H1 (cell line): Measurements from ENCODE around the gene TANC1. TPM values are rescaled to one million over a fixed set of nuclear protein-coding genes. Genes with fewer than 3 reads are reported as not detected.

Experiments used
- CTCF ChIA-PET: fragments of 300-600 bp; sonication (Branson Sonifier 250); formaldehyde crosslinking; loops from one replicate; lab custom pipeline; 2021; ENCODE audit not compliant: partially characterized antibody; lab: Charles Lee
- POLR2A ChIA-PET: fragments of 300-600 bp; sonication (Branson Sonifier 250); formaldehyde crosslinking; loops from one replicate; lab custom pipeline; 2021; ENCODE audit warnings: inconsistent platforms; ENCODE audit not compliant: partially characterized antibody; lab: Charles Lee
- DNase-seq, 2 experiments: peaks; one replicate each; pipeline versions ENCODE4 v3.0.0 to v3.0.0-alpha.2; 2010 to 2022; ENCODE audit warnings: low spot score in 2 of 2, low read depth in 1 of 2, mixed read lengths in 1 of 2
- FAIRE-seq: peaks from 2 replicates; lab custom pipeline; 2011; peaks lifted over from hg19 to GRCh38; lab: Jason Lieb, UNC
- H2AFZ ChIP-seq: 2 replicates; pipeline ENCODE4 v1.8.1; 2012; ENCODE audit warnings: low read length, inconsistent platforms
- H2AK5ac ChIP-seq: 2 replicates; pipeline ENCODE4 v1.6.1; 2013; ENCODE audit warnings: low read depth, low read length
- H2BK120ac ChIP-seq: replicated peaks from 2 replicates; pipeline ENCODE3; 2013; ENCODE audit warnings: low read depth, low read length, inconsistent platforms
- H2BK12ac ChIP-seq: 2 replicates; pipeline ENCODE4 v1.6.1; 2013; ENCODE audit warnings: low read depth, low read length
- H2BK15ac ChIP-seq: 2 replicates; pipeline ENCODE4 v1.6.1; 2013; ENCODE audit warnings: low read length
- H2BK20ac ChIP-seq: 2 replicates; pipeline ENCODE4 v1.6.1; 2013; ENCODE audit warnings: low read length
- H2BK5ac ChIP-seq: 2 replicates; pipeline ENCODE4 v1.6.1; 2013; ENCODE audit warnings: low read depth, low read length
- H3K14ac ChIP-seq: 2 replicates; pipeline ENCODE4 v1.6.1; 2013; ENCODE audit warnings: inconsistent platforms; ENCODE audit not compliant: insufficient read length
- H3K18ac ChIP-seq: 2 replicates; pipeline ENCODE4 v1.6.1; 2013; ENCODE audit warnings: low read length; ENCODE audit errors: extremely low read depth
- H3K23ac ChIP-seq: 2 replicates; pipeline ENCODE4 v1.6.1; 2013; ENCODE audit warnings: inconsistent platforms; ENCODE audit not compliant: insufficient read length
- H3K23me2 ChIP-seq: 2 replicates; pipeline ENCODE4 v1.6.1; 2013; ENCODE audit warnings: low read depth, low read length
- H3K27ac ChIP-seq: 2 replicates; pipeline ENCODE4 v1.6.1; 2011; ENCODE audit warnings: low read depth, low read length, inconsistent platforms
- H3K27me3 ChIP-seq, 4 experiments: replicated peaks in 1 of 4; 1 replicate in 1 of 4; 2 replicates in 3 of 4; pipeline versions ENCODE4 v1.6.1 to v1.8.1; 2011 to 2013; ENCODE audit warnings: low read length in 3 of 4, mild to moderate bottlenecking in 3 of 4, inconsistent platforms in 2 of 4, mixed read lengths in 2 of 4, moderate library complexity in 1 of 4; ENCODE audit not compliant: control insufficient read depth in 3 of 4, insufficient read depth in 3 of 4; ENCODE audit errors: extremely low read depth in 1 of 4
- H3K36me3 ChIP-seq, 4 experiments: 2 replicates each; pipeline versions ENCODE4 v1.6.1 to v1.8.1; 2011 to 2013; ENCODE audit warnings: mild to moderate bottlenecking in 4 of 4, low read length in 3 of 4, moderate library complexity in 2 of 4, control low read depth in 1 of 4, inconsistent platforms in 1 of 4; ENCODE audit not compliant: insufficient read depth in 4 of 4, control insufficient read depth in 2 of 4
- H3K4ac ChIP-seq: replicated peaks from 2 replicates; pipeline ENCODE3; 2013; ENCODE audit warnings: low read length, low read depth, mixed read lengths, inconsistent platforms; ENCODE audit not compliant: insufficient read length
- H3K4me1 ChIP-seq, 4 experiments: replicated peaks in 1 of 4; 1 replicate in 1 of 4; 2 replicates in 3 of 4; pipeline versions ENCODE4 v1.6.1 to v1.8.1; 2011 to 2013; ENCODE audit warnings: low read length in 3 of 4, inconsistent platforms in 2 of 4, mixed read lengths in 1 of 4; ENCODE audit not compliant: insufficient read depth in 4 of 4, control insufficient read depth in 3 of 4
- H3K4me2 ChIP-seq, 2 experiments: 2 replicates each; pipeline versions ENCODE4 v1.6.1 to v1.8.1; 2011 to 2013; ENCODE audit warnings: low read depth in 2 of 2, low read length in 2 of 2, control low read depth in 1 of 2, inconsistent platforms in 1 of 2, mild to moderate bottlenecking in 1 of 2; ENCODE audit not compliant: insufficient read depth in 1 of 2
- H3K4me3 ChIP-seq, 4 experiments: fragments of 200-600, 300-600 bp in 1 of 4; sonication (generic), shearing (Covaris generic), sonication (Bioruptor Twin) in 1 of 4; 2 replicates each; pipeline versions ENCODE4 v1.5.1 to v1.8.1; 2011 to 2016; ENCODE audit warnings: low read length in 4 of 4, low read depth in 3 of 4, control low read depth in 2 of 4, inconsistent platforms in 2 of 4, mild to moderate bottlenecking in 2 of 4, mixed read lengths in 1 of 4, moderate library complexity in 1 of 4; ENCODE audit not compliant: insufficient read depth in 2 of 4; ENCODE audit errors: extremely low read depth in 1 of 4
- H3K56ac ChIP-seq: replicated peaks from 2 replicates; pipeline ENCODE3; 2013; ENCODE audit warnings: low read depth, mild to moderate bottlenecking, mixed read lengths, low read length, inconsistent platforms; ENCODE audit not compliant: insufficient read length
- H3K79me1 ChIP-seq: 2 replicates; pipeline ENCODE4 v1.6.1; 2013; ENCODE audit warnings: low read depth, low read length, control low read depth
- H3K79me2 ChIP-seq, 2 experiments: 2 replicates each; pipeline versions ENCODE4 v1.6.1 to v1.8.1; 2012 to 2013; ENCODE audit warnings: low read length in 2 of 2, mild to moderate bottlenecking in 2 of 2, inconsistent platforms in 1 of 2; ENCODE audit not compliant: insufficient read depth in 2 of 2, control insufficient read depth in 1 of 2
- H3K9ac ChIP-seq, 4 experiments: replicated peaks in 1 of 4; 1 replicate in 1 of 4; 2 replicates in 3 of 4; pipeline versions ENCODE4 v1.6.1 to v1.8.1; 2011 to 2013; ENCODE audit warnings: low read depth in 3 of 4, low read length in 3 of 4, control low read depth in 2 of 4, mild to moderate bottlenecking in 2 of 4, moderate library complexity in 2 of 4, inconsistent platforms in 1 of 4; ENCODE audit errors: extremely low read depth in 1 of 4
- H3K9me3 ChIP-seq, 2 experiments: 2 replicates each; pipeline versions ENCODE4 v1.6.1 to v1.8.1; 2012 to 2013; ENCODE audit warnings: mild to moderate bottlenecking in 2 of 2, moderate library complexity in 2 of 2, control low read depth in 1 of 2, inconsistent platforms in 1 of 2, low read depth in 1 of 2, low read length in 1 of 2, mixed read lengths in 1 of 2; ENCODE audit not compliant: insufficient read depth in 2 of 2
- H4K20me1 ChIP-seq, 2 experiments: replicated peaks in 1 of 2; 2 replicates each; pipeline versions ENCODE3 to v1.8.1; 2011 to 2013; ENCODE audit warnings: inconsistent platforms in 2 of 2, low read length in 2 of 2, mild to moderate bottlenecking in 1 of 2; ENCODE audit not compliant: insufficient read depth in 2 of 2, control insufficient read depth in 1 of 2
- H4K5ac ChIP-seq: 2 replicates; pipeline ENCODE4 v1.6.1; 2013; ENCODE audit warnings: low read length, low read depth, mixed read lengths, inconsistent platforms; ENCODE audit not compliant: insufficient read length
- H4K8ac ChIP-seq: 2 replicates; pipeline ENCODE4 v1.8.0; 2013; ENCODE audit warnings: mild to moderate bottlenecking, moderate library complexity, low read length, inconsistent platforms; ENCODE audit not compliant: insufficient read depth; ENCODE audit errors: extremely low read depth
- H4K91ac ChIP-seq: replicated peaks from 2 replicates; pipeline ENCODE3; 2013; ENCODE audit warnings: low read length, mixed read lengths, inconsistent platforms; ENCODE audit not compliant: insufficient read length
- BRCA1 ChIP-seq: IDR thresholded peaks from 2 replicates; pipeline ENCODE4 v1.6.1; 2012; ENCODE audit warnings: low read depth, low read length, improper control_type of control experiment
- CBX5 ChIP-seq: fragments of 300-800, 300-1000 bp; sonication (generic); IDR thresholded peaks from 2 replicates; pipeline ENCODE4 v1.7.1; 2016; ENCODE audit warnings: antibody characterized with exemption, low read length, low read depth
- CBX8 ChIP-seq: fragments of 300-800, 300-1000 bp; sonication (generic); IDR thresholded peaks from 2 replicates; pipeline ENCODE4 v1.7.1; 2016; ENCODE audit warnings: low read depth, low read length, borderline replicate concordance
- HDAC2 ChIP-seq, 2 experiments: fragments of 300-600 bp in 1 of 2; sonication (generic) in 1 of 2; IDR thresholded peaks; 2 replicates each; pipeline ENCODE4 v1.6.1; 2011 to 2012; ENCODE audit warnings: low read depth in 2 of 2, low read length in 2 of 2, mild to moderate bottlenecking in 2 of 2, moderate library complexity in 2 of 2, borderline replicate concordance in 1 of 2, inconsistent platforms in 1 of 2
- JUN ChIP-seq: IDR thresholded peaks from 2 replicates; pipeline ENCODE4 v1.6.1; 2011; ENCODE audit warnings: low read depth, mild to moderate bottlenecking, improper control_type of control experiment, low read length
- MAX ChIP-seq: IDR thresholded peaks from 2 replicates; pipeline ENCODE4 v1.6.1; 2012; ENCODE audit warnings: inconsistent platforms
- PHF8 ChIP-seq: fragments of 200-600 bp; sonication (generic); conservative IDR thresholded peaks from 2 replicates; pipeline ENCODE4 v1.7.1; 2012; ENCODE audit warnings: low read depth, mild to moderate bottlenecking, inconsistent platforms, low read length, moderate library complexity
- POLR2AphosphoS5 ChIP-seq: IDR thresholded peaks from 2 replicates; pipeline ENCODE4 v1.6.1; 2011; ENCODE audit warnings: low read depth, low read length
- SIRT6 ChIP-seq: IDR thresholded peaks from one replicate; pipeline ENCODE4 v1.7.1; 2012; ENCODE audit warnings: low read length, inconsistent platforms
- SIX5 ChIP-seq: IDR thresholded peaks from 2 replicates; pipeline ENCODE4 v1.6.1; 2011; ENCODE audit warnings: mild to moderate bottlenecking, low read depth, low read length
- SP4 ChIP-seq: IDR thresholded peaks from 2 replicates; pipeline ENCODE4 v1.6.1; 2012; ENCODE audit warnings: low read length, inconsistent platforms
- USF2 ChIP-seq: IDR thresholded peaks from 2 replicates; pipeline ENCODE4 v1.6.1; 2011; ENCODE audit warnings: low read length, improper control_type of control experiment
- WGBS, 2 experiments: shearing (Covaris generic) in 1 of 2; methylation state at CpG; one replicate each; pipeline versions ENCODE4 v1.1.6 to v1.1.7; 2013 to 2015; ENCODE audit warnings: low lambda C conversion rate in 2 of 2, mixed read lengths in 2 of 2, inconsistent platforms in 1 of 2, low coverage in 1 of 2, missing lambda C conversion rate in 1 of 2; ENCODE audit not compliant: insufficient replicate concordance in 2 of 2, insufficient coverage in 1 of 2, insufficient read length in 1 of 2; ENCODE audit errors: extremely low coverage in 1 of 2, missing lambda C conversion rate in 1 of 2; 5-methylcytosine and 5-hydroxymethylcytosine counted together
- polyA plus RNA-seq, 7 experiments: library from polyadenylated mRNA; depleted of rRNA in 3 of 7; stranded (reverse) in 5 of 7; unstranded in 2 of 7; fragments of >200 nt in 5 of 7; fragments of 200-250 nt in 2 of 7; gene quantifications; 1 replicate in 5 of 7; 2 replicates in 1 of 7; 4 replicates in 1 of 7; pipeline versions ENCODE4 v1.2.1 to v1.2.3, GENCODE V29; 2011 to 2013; ENCODE audit warnings: missing spikeins in 2 of 7, mixed read lengths in 2 of 7
- total RNA-seq: library from RNA; stranded (reverse); fragmentation: NEBNext Ultra II Directional; extraction: Animal tissue kit (Norgen Biotek cat#: 25700); gene quantifications from 2 replicates; pipeline ENCODE4 v1.2.1, GENCODE V29; 2021
- TF ChIP-seq, protein P1 (sequence below): IDR thresholded peaks from 2 replicates; pipeline ENCODE4 v1.6.1; 2012; ENCODE audit warnings: inconsistent platforms

Gene TANC1
- total and polyA plus RNA-seq, 2 of the 8 experiments (the other 6 are each of a cell fraction or from before 2014, with no cell fraction given), result 4.1 to 7.6 TPM

DNA sequence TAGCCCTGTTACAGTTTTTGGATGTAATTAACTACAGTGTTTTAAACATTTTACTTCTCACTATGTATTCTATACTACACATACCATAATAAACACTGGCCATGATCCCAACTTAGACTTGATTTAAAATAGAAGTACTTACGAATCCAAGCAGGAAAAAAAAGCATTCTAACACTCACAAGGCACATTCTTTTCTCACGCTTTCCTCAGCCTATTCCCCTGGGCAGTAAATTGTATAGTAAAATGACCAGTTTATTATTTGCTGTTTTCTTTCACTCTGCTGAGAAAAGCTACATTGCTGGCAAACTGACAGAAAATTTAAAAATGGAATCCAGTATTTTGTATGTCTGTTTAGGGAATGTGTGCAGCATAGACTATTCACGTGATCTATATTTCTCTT is 2.8 kb upstream of the TANC1 start:
- DNase-seq, result no peak
- no peak overlapping the region for H2AFZ ChIP-seq
- no peak overlapping the region for H3K27ac ChIP-seq
- no peaks in the 10 kb centered on the region for H3K9me3 ChIP-seq
- no peak overlapping the region for H2BK20ac ChIP-seq
- peaks cover 0 to 6% of the 10 kb centered on the region in 2 experiments for H4K20me1 ChIP-seq
- no peak overlapping the region for H4K8ac ChIP-seq
- H3K4me2 ChIP-seq, result no peak overlapping the region
- FAIRE-seq, result no peak
- H3K4ac ChIP-seq, result no peak overlapping the region
- H3K56ac ChIP-seq, result no peak overlapping the region
- H3K18ac ChIP-seq, result no peak overlapping the region
- no peak overlapping the region for H3K14ac ChIP-seq
- no peak overlapping the region for H2BK15ac ChIP-seq
- no peak overlapping the region for H2AK5ac ChIP-seq
- H3K79me2 ChIP-seq, result peaks cover 0 to 1% of the 10 kb centered on the region in 2 experiments; a peak in 1 of 4 replicates
- no peaks in the 10 kb centered on the region for H3K79me1 ChIP-seq
- peaks cover 5 to 40% (median 25%) of the 10 kb centered on the region in 4 experiments for H3K27me3 ChIP-seq
- H4K91ac ChIP-seq, result no peak overlapping the region
- peaks cover 21% of the 10 kb centered on the region for H3K23me2 ChIP-seq
- H4K5ac ChIP-seq, result no peak overlapping the region
- WGBS, 2 experiments, result 94% methylated on average over 3 of the region's 3 CpGs; no CpG with 5 or more reads in 1 of the 2 experiments
- H3K9ac ChIP-seq, result no peak overlapping the region
- no peak overlapping the region for H2BK12ac ChIP-seq
- ChIA-PET CTCF (interaction anchor here (0.6 to 1.6 kb wide), 4 partner anchors 10 to 1636 kb away, joined by 3 to 6 read pairs (median 4); no protein-coding TSS in a partner anchor), POLR2A (no interaction called here)
- no peak overlapping the region for H3K4me3 ChIP-seq
- no peak overlapping the region for H2BK5ac ChIP-seq
- H3K36me3 ChIP-seq, result no peaks in the 10 kb centered on the region
- no peak overlapping the region for H3K23ac ChIP-seq
- H2BK120ac ChIP-seq, result no peak overlapping the region
- H3K4me1 ChIP-seq, result peaks cover 0 to 6% (median 2%) of the 10 kb centered on the region in 4 experiments; a peak in 5 of 7 replicates
- no peak for TF ChIP-seq JUN
- no peak for TF ChIP-seq CBX8
- no peak for TF ChIP-seq SIRT6
- no peak for TF ChIP-seq MAX
- TF ChIP-seq BRCA1, result no peak
- no peak for TF ChIP-seq PHF8
- no peak for TF ChIP-seq USF2
- TF ChIP-seq SIX5, result no peak
- no peak for TF ChIP-seq HDAC2 (IDR thresholded peaks at IDR 0.05; ENCODE audit: borderline replicate concordance in 1 of 2, low read depth in 2 of 2, low read length in 2 of 2)
- TF ChIP-seq, protein P1, sequence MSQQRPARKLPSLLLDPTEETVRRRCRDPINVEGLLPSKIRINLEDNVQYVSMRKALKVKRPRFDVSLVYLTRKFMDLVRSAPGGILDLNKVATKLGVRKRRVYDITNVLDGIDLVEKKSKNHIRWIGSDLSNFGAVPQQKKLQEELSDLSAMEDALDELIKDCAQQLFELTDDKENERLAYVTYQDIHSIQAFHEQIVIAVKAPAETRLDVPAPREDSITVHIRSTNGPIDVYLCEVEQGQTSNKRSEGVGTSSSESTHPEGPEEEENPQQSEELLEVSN, result no peak
- TF ChIP-seq CBX5, result no peak
- TF ChIP-seq SP4, result no peak
- no peak for TF ChIP-seq POLR2AphosphoS5
